SJCRH30 (cell line): ENCODE measurements around the gene PHTF1. TPM values are rescaled to one million over a fixed set of nuclear protein-coding genes. Genes with fewer than 3 reads are reported as not detected.

ENCODE experiments used
- DNase-seq, 2 experiments: peaks; one replicate each; pipeline ENCODE4 v3.0.0-alpha.2; 2015 to 2020
- H3K27ac ChIP-seq: fragments of 250-450 bp; sonication (Bioruptor Pico); 2 replicates; pipeline ENCODE4 v1.5.1; 2020; ENCODE audit warnings: mild to moderate bottlenecking, moderate library complexity
- H3K27me3 ChIP-seq: fragments of 250-450 bp; sonication (Bioruptor Pico); 2 replicates; pipeline ENCODE4 v1.5.1; 2020; ENCODE audit warnings: mild to moderate bottlenecking, moderate library complexity
- H3K36me3 ChIP-seq: fragments of 250-450 bp; sonication (Bioruptor Pico); 2 replicates; pipeline ENCODE4 v1.5.1; 2020; ENCODE audit warnings: mild to moderate bottlenecking, moderate library complexity
- H3K4me1 ChIP-seq: fragments of 250-450 bp; sonication (Bioruptor Pico); 2 replicates; pipeline ENCODE4 v1.5.1; 2020; ENCODE audit warnings: mild to moderate bottlenecking, moderate library complexity
- H3K4me3 ChIP-seq: fragments of 250-450 bp; sonication (Bioruptor Pico); 2 replicates; pipeline ENCODE4 v1.5.1; 2020; ENCODE audit warnings: mild to moderate bottlenecking, moderate library complexity
- H3K9me3 ChIP-seq: fragments of 250-450 bp; sonication (Bioruptor Pico); replicated peaks from 2 replicates; pipeline ENCODE4 v1.5.1; 2020; ENCODE audit warnings: mild to moderate bottlenecking, moderate library complexity
- total RNA-seq: library from RNA; depleted of rRNA; stranded (reverse); fragments of >200 nt; shearing (Covaris generic); gene quantifications from 2 replicates; pipeline ENCODE4 v1.2.3, GENCODE V29; 2014

PHTF1 gene
- total RNA-seq, 1 experiment from 2014 or later, result 38.0 TPM

GRCh38 chr1:113677250-113678158 is 81.8 kb downstream of the PHTF1 start:
- Histone ChIP-seq H3K4me3 (no peak overlapping the region), H3K36me3 (peaks cover 1% of the 10 kb centered on the region; the same call in 1 of the 2 replicates), H3K4me1 (peaks cover 9% of the 10 kb centered on the region), H3K27me3 (no peaks in the 10 kb centered on the region), H3K27ac (no peak overlapping the region), H3K9me3 (no peaks in the 10 kb centered on the region)
- DNase-seq, result peak; percentile 43 to 70

GRCh38 chr1:113676524-113676923 is 82.8 kb downstream of the PHTF1 start:
- Histone ChIP-seq H3K4me3 (no peak overlapping the region), H3K36me3 (no peaks in the 10 kb centered on the region), H3K27me3 (no peaks in the 10 kb centered on the region), H3K27ac (no peak overlapping the region), H3K9me3 (no peaks in the 10 kb centered on the region), H3K4me1 (peaks cover 9% of the 10 kb centered on the region)
- DNase-seq, result no peak

- peaks cover 9% of the 10 kb centered on the region for H3K4me1 ChIP-seq
- H3K27me3 ChIP-seq, result no peaks in the 10 kb centered on the region
- no peak overlapping the region for H3K27ac ChIP-seq
- no peaks in the 10 kb centered on the region for H3K36me3 ChIP-seq
- no peak for DNase-seq
- no peaks in the 10 kb centered on the region for H3K9me3 ChIP-seq
- H3K4me3 ChIP-seq, result no peak overlapping the region
Measured at GRCh38 chr1:113675302-113675701, 84.0 kb downstream of the PHTF1 start.

GRCh38 chr1:113674591-113674990 is 84.7 kb downstream of the PHTF1 start:
- H3K9me3 ChIP-seq, result no peaks in the 10 kb centered on the region
- peaks cover 9% of the 10 kb centered on the region for H3K4me1 ChIP-seq
- H3K4me3 ChIP-seq, result no peak overlapping the region
- no peak overlapping the region for H3K27ac ChIP-seq
- H3K36me3 ChIP-seq, result no peaks in the 10 kb centered on the region
- DNase-seq, result no peak
- H3K27me3 ChIP-seq, result no peaks in the 10 kb centered on the region

GRCh38 chr1:113672491-113672890 is 86.8 kb downstream of the PHTF1 start:
- Histone ChIP-seq H3K4me1 (peaks cover 5% of the 10 kb centered on the region), H3K9me3 (no peaks in the 10 kb centered on the region), H3K4me3 (no peak overlapping the region), H3K27ac (no peak overlapping the region), H3K27me3 (no peaks in the 10 kb centered on the region), H3K36me3 (no peaks in the 10 kb centered on the region)
- DNase-seq, result no peak

GRCh38 chr1:113670650-113671049 is 88.6 kb downstream of the PHTF1 start:
- H3K4me1 ChIP-seq, result no peaks in the 10 kb centered on the region
- DNase-seq, result no peak
- no peak overlapping the region for H3K27ac ChIP-seq
- no peaks in the 10 kb centered on the region for H3K9me3 ChIP-seq
- no peaks in the 10 kb centered on the region for H3K27me3 ChIP-seq
- H3K36me3 ChIP-seq, result no peaks in the 10 kb centered on the region
- no peak overlapping the region for H3K4me3 ChIP-seq

- DNase-seq, result no peak
- no peaks in the 10 kb centered on the region for H3K4me1 ChIP-seq
- H3K27me3 ChIP-seq, result no peaks in the 10 kb centered on the region
- no peaks in the 10 kb centered on the region for H3K36me3 ChIP-seq
- H3K27ac ChIP-seq, result no peak overlapping the region
- no peaks in the 10 kb centered on the region for H3K9me3 ChIP-seq
- H3K4me3 ChIP-seq, result no peak overlapping the region
Measured at GRCh38 chr1:113669988-113670387, 89.3 kb downstream of the PHTF1 start.

GRCh38 chr1:113666126-113666525 is 93.2 kb downstream of the PHTF1 start:
- H3K27me3 ChIP-seq, result no peaks in the 10 kb centered on the region
- H3K27ac ChIP-seq, result no peak overlapping the region
- no peaks in the 10 kb centered on the region for H3K36me3 ChIP-seq
- H3K9me3 ChIP-seq, result no peaks in the 10 kb centered on the region
- no peak for DNase-seq
- no peaks in the 10 kb centered on the region for H3K4me1 ChIP-seq
- H3K4me3 ChIP-seq, result no peak overlapping the region

- no peaks in the 10 kb centered on the region for H3K4me1 ChIP-seq
- H3K27ac ChIP-seq, result no peak overlapping the region
- no peak for DNase-seq
- no peaks in the 10 kb centered on the region for H3K27me3 ChIP-seq
- no peaks in the 10 kb centered on the region for H3K36me3 ChIP-seq
- H3K9me3 ChIP-seq, result no peaks in the 10 kb centered on the region
- H3K4me3 ChIP-seq, result no peak overlapping the region
Measured at GRCh38 chr1:113665071-113665470, 94.2 kb downstream of the PHTF1 start.

GRCh38 chr1:113663165-113663951 is 95.9 kb downstream of the PHTF1 start:
- H3K4me1 ChIP-seq, result no peaks in the 10 kb centered on the region
- no peaks in the 10 kb centered on the region for H3K36me3 ChIP-seq
- no peak overlapping the region for H3K4me3 ChIP-seq
- no peaks in the 10 kb centered on the region for H3K9me3 ChIP-seq
- no peak for DNase-seq
- no peaks in the 10 kb centered on the region for H3K27me3 ChIP-seq
- H3K27ac ChIP-seq, result no peak overlapping the region

GRCh38 chr1:113662101-113662500 is 97.2 kb downstream of the PHTF1 start:
- H3K9me3 ChIP-seq, result no peaks in the 10 kb centered on the region
- H3K27me3 ChIP-seq, result no peaks in the 10 kb centered on the region
- no peak overlapping the region for H3K4me3 ChIP-seq
- no peaks in the 10 kb centered on the region for H3K36me3 ChIP-seq
- H3K27ac ChIP-seq, result no peak overlapping the region
- no peak for DNase-seq
- H3K4me1 ChIP-seq, result no peaks in the 10 kb centered on the region

GRCh38 chr1:113660088-113660487 is 99.2 kb downstream of the PHTF1 start:
- peak in 1 of 2 experiments; percentile 17 for DNase-seq
- Histone ChIP-seq H3K9me3 (no peaks in the 10 kb centered on the region), H3K27me3 (no peaks in the 10 kb centered on the region)

GRCh38 chr1:113659556-113659955 is 99.7 kb downstream of the PHTF1 start:
- no peak overlapping the region for H3K4me3 ChIP-seq
- no peak overlapping the region for H3K27ac ChIP-seq

More at GRCh38 chr1:113660088-113660487, 99.2 kb downstream of the PHTF1 start:
- H3K4me1 ChIP-seq, result no peaks in the 10 kb centered on the region
- H3K4me3 ChIP-seq, result no peak overlapping the region
- H3K27ac ChIP-seq, result no peak overlapping the region
- H3K36me3 ChIP-seq, result no peaks in the 10 kb centered on the region

GRCh38 chr1:113659035-113659434 is 100.3 kb downstream of the PHTF1 start:
- H3K9me3 ChIP-seq, result no peaks in the 10 kb centered on the region
- H3K36me3 ChIP-seq, result no peaks in the 10 kb centered on the region
- H3K27ac ChIP-seq, result no peak overlapping the region
- no peak for DNase-seq
- no peaks in the 10 kb centered on the region for H3K27me3 ChIP-seq
- no peak overlapping the region for H3K4me3 ChIP-seq
- H3K4me1 ChIP-seq, result no peaks in the 10 kb centered on the region

More at GRCh38 chr1:113659556-113659955, 99.7 kb downstream of the PHTF1 start:
- no peak for DNase-seq
- Histone ChIP-seq H3K9me3 (no peaks in the 10 kb centered on the region), H3K4me1 (no peaks in the 10 kb centered on the region), H3K27me3 (no peaks in the 10 kb centered on the region), H3K36me3 (no peaks in the 10 kb centered on the region)

- Histone ChIP-seq H3K27me3 (no peaks in the 10 kb centered on the region), H3K4me3 (no peak overlapping the region), H3K4me1 (no peaks in the 10 kb centered on the region), H3K9me3 (no peaks in the 10 kb centered on the region), H3K36me3 (no peaks in the 10 kb centered on the region), H3K27ac (no peak overlapping the region)
- no peak for DNase-seq
Measured at GRCh38 chr1:113657556-113658063, 101.7 kb downstream of the PHTF1 start.
